ENCODE data around the gene SLC6A13. TPM values are rescaled to one million over a fixed set of nuclear protein-coding genes. Genes with fewer than 3 reads are reported as not detected.

Gene SLC6A13
- total and polyA plus RNA-seq, 2 donors (not counting 3 experiments of a cell fraction or from before 2014, with no cell fraction given), result 0.14 TPM; not detected in 1

- no peak overlapping the region for H3K4me3 ChIP-seq (replicated peaks in 1 of 3; ENCODE audit: insufficient read depth in 1 of 3, low read depth in 1 of 3, low read length in 3 of 3)
- FAIRE-seq (no peak), DNase-seq (ENCODE audit: low read depth, low spot score) (no peak)
- TF ChIP-seq CTCF (IDR thresholded peaks at IDR 0.05; ENCODE audit: extremely low read depth in 1 of 2, insufficient read depth in 1 of 2, low read depth in 1 of 2, low read length in 2 of 2) (no peak), EZH2 (IDR thresholded peaks at IDR 0.05; ENCODE audit: borderline replicate concordance, low read depth, low read length, severe bottlenecking) (no peak), FOS (IDR thresholded peaks at IDR 0.05; ENCODE audit: borderline replicate concordance, insufficient read depth, low read length) (no peak), JUN (IDR thresholded peaks at IDR 0.05; ENCODE audit: borderline replicate concordance, insufficient read depth, insufficient read length, low read depth) (no peak), MAX (IDR thresholded peaks at IDR 0.05; ENCODE audit: insufficient read depth, insufficient read length) (no peak), MYC (IDR thresholded peaks at IDR 0.05; ENCODE audit: low read depth, low read length) (no peak), POLR2A (IDR thresholded peaks at IDR 0.05; ENCODE audit: low read depth, low read length) (no peak), POLR2AphosphoS5 (IDR thresholded peaks at IDR 0.05; ENCODE audit: insufficient read depth, low read depth, low read length) (no peak)
- H4K20me1 ChIP-seq (replicated peaks; ENCODE audit: control insufficient read depth, extremely low read depth, insufficient read depth, low read length), result no peaks in the 10 kb centered on the region
- H3K9me3 ChIP-seq (replicated peaks; ENCODE audit: control insufficient read depth, insufficient read depth, low read length), result no peaks in the 10 kb centered on the region
- dilution Hi-C loops (cut with MboI; ENCODE audit: extremely low pct_ligation_motif_present, low sequenced_read_pairs) (no loop called here), intact Hi-C loops (cut with micrococcal nuclease) (no loop called here)
- no peak overlapping the region for H3K4me2 ChIP-seq (ENCODE audit: insufficient read depth, low read length)
- H3K4me1 ChIP-seq (ENCODE audit: control insufficient read depth, extremely low read depth, insufficient read depth, low read length), result no peaks in the 10 kb centered on the region
- H3K27me3 ChIP-seq (ENCODE audit: control insufficient read depth in 2 of 2, insufficient read depth in 2 of 2, low read length in 2 of 2), result peaks cover 9 to 15% of the 10 kb centered on the region in 2 experiments
- ChIA-PET CTCF (interaction anchor here (1.1 kb wide), 1 partner anchor 10 kb away, joined by 3 read pairs; no protein-coding TSS in a partner anchor), POLR2A (no interaction called here)
- BruUV-seq (replicated peaks), result no TSS peak
- no peaks in the 10 kb centered on the region for H3K9me1 ChIP-seq (replicated peaks; ENCODE audit: control insufficient read depth, extremely low read depth, insufficient read depth, low read length)
- H3K9ac ChIP-seq (replicated peaks; ENCODE audit: extremely low read depth, insufficient read depth, low read length), result no peak overlapping the region
- H2AFZ ChIP-seq (ENCODE audit: low read depth, low read length), result no peak overlapping the region
- no peak overlapping the region for H3K27ac ChIP-seq (ENCODE audit: insufficient read depth, low read depth, low read length)
- H3K36me3 ChIP-seq (ENCODE audit: control insufficient read depth in 2 of 2, extremely low read depth in 1 of 2, insufficient read depth in 2 of 2, low read length in 2 of 2), result no peaks in the 10 kb centered on the region
- H3K79me2 ChIP-seq (ENCODE audit: control insufficient read depth, insufficient read depth, low read length), result no peaks in the 10 kb centered on the region
Measured at GRCh38 chr12:198705-199104, 63.9 kb downstream of the SLC6A13 start.

Data from endothelial cell of umbilical vein (primary cell).